ENCODE measurements around the gene DPH2. TPM values are rescaled to one million over a fixed set of nuclear protein-coding genes. Genes with fewer than 3 reads are reported as not detected.

The DPH2 gene
- total RNA-seq, 2 donors from 2014 or later = 37.4 to 93.8 TPM

DNA sequence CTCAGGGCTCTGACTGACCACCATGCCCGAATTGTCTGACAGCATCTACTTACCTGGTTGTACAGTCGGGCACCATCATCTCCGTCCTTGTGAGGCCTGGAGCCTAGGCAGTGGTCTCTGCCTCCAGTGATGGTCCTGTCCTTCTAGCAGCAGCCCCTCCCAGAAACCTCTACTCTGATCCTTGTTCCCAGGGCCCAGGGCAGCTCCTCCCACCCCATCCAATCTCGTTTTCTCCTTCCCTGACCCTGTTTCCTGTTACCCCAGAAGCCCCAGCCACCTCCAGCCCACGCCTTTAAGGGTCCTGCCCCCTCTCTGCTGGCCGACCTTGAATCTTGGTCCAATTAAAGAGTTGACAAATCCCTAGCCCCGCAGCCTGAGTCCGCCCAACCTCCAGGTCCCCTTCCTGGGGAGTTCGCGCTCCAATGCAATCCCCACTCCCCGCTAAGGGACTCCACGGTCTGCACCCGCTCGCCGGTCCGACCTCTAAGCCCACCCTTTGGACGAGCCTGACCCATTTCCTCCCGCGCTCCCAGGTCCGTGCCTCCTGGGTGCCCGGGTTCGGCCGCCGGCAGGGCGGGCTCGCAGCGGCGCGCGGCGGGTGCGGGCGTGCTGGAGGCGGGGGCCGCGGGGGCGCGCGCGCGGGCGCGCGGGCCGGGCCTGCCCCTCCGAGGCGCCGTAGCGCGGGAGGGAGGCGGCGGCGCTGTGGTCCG is 8.9 kb downstream of the DPH2 start, which contains the start of gene B4GALT2:
Gene B4GALT2, plus strand, starts transcription at position 660 of the 710 bp plus-strand sequence. CDS start 1,951 bp downstream, outside the sequence.
- Mint-ChIP-seq H3K27ac (peak within 1 kb of the TSS; percentile 33 to 59), H3K9me3 (no peaks in the 10 kb centered on the region), H3K27me3 (no peaks in the 10 kb centered on the region), H3K4me3 (peak within 1 kb of the TSS; percentile 93), H3K4me1 (ENCODE audit: low read depth in 2 of 2) (peaks cover 46 to 47% of the 10 kb centered on the region in 2 donors), H3K36me3 (peaks cover 24% of the 10 kb centered on the region)
- peak; percentile 39 to 50 for ATAC-seq
- DNase-seq (ENCODE audit: low spot score) = peak; percentile 71

DNA sequence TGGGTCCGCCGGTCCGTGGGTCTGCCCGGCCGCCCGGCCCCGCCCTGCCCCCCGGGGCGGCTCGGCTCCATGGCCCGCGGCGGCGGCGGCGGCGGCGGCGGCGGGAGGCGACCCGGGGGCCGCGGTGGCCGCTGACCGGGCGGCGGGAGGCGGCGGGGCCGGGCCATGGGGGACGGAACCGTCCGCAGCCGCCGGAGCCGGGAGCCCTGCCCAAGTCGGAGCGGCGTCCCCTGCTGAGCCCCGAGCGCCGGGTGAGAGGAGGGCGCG is 9.4 kb downstream of the DPH2 start:
- no peak for ATAC-seq
- no peak overlapping the region for H3K27ac Mint-ChIP-seq
- DNase-seq (ENCODE audit: low spot score) = no peak
- H3K9me3 Mint-ChIP-seq = no peaks in the 10 kb centered on the region
- no peak overlapping the region for H3K4me3 Mint-ChIP-seq
- peaks cover 24% of the 10 kb centered on the region for H3K36me3 Mint-ChIP-seq
- peaks cover 42% of the 10 kb centered on the region in 2 donors for H3K4me1 Mint-ChIP-seq (ENCODE audit: low read depth in 2 of 2)
- H3K27me3 Mint-ChIP-seq = no peaks in the 10 kb centered on the region

- Mint-ChIP-seq H3K36me3 (peaks cover 24% of the 10 kb centered on the region), H3K4me3 (peak overlapping the region; percentile 93), H3K27ac (peak overlapping the region; percentile 33 to 59), H3K9me3 (no peaks in the 10 kb centered on the region), H3K27me3 (no peaks in the 10 kb centered on the region), H3K4me1 (ENCODE audit: low read depth in 2 of 2) (peaks cover 37 to 38% of the 10 kb centered on the region in 2 donors)
- ATAC-seq = peak in 1 of 2 donors; percentile 53
- DNase-seq (ENCODE audit: low spot score) = no peak
Measured at GRCh38 chr1:43979528-43980254, 9.9 kb downstream of the DPH2 start.

DNA sequence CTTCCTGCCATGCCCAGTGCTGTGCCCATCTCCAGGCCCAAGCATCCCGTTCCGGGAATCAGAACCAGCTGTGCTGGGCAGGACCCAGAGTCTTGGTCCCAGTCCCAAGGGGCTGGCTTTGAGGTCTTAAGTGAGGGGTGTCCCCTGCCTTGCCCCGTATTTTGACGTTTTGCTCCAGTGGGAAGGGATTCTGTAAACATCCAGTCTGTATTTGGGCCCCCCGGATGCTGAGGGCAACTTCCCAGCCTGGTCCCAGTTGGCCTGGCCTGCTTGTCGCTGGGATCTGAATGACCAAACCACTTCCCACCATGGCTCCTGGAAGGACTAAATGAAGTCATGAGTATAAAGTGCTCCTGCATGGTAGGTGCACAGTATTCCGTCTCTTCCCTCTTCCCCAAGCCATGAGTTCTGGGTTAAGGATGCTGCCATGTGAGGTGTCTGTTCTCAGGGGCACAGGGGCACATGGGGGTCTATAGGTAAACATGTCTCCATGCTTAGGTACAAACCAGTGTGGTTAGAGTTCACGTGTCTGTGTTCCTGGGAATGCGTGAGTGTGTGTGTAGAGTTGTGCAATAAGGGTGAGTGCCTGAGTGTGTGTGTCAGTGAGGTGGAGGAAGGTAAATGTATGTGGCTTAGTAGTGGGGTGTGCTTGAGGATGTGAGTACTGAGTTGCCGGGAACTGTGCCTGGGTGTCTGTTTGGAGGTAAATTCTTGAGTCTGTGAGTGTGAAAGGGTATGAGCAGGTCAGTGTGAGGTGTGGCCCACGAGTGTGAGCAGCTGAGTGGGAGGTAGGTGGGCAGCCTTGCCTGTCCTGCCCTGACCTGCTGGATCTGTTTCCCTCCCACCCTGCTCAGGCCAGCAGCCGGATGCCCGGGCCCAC is 10.7 kb downstream of the DPH2 start:
- Mint-ChIP-seq H3K27ac (peak overlapping the region; percentile 33 to 59), H3K27me3 (no peaks in the 10 kb centered on the region)

DNA sequence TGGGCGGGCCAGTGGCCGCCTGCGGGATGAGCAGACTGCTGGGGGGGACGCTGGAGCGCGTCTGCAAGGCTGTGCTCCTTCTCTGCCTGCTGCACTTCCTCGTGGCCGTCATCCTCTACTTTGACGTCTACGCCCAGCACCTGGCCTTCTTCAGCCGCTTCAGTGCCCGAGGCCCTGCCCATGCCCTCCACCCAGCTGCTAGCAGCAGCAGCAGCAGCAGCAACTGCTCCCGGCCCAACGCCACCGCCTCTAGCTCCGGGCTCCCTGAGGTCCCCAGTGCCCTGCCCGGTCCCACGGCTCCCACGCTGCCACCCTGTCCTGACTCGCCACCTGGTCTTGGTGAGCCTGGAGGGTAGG is 11.3 kb downstream of the DPH2 start:
- DNase-seq (ENCODE audit: low spot score) (no peak), ATAC-seq (no peak)
- H3K27me3 Mint-ChIP-seq = no peaks in the 10 kb centered on the region
- H3K27ac Mint-ChIP-seq = no peak overlapping the region
- peaks cover 33 to 34% of the 10 kb centered on the region in 2 donors for H3K4me1 Mint-ChIP-seq (ENCODE audit: low read depth in 2 of 2)
- H3K36me3 Mint-ChIP-seq = peaks cover 24% of the 10 kb centered on the region
- H3K4me3 Mint-ChIP-seq = peak overlapping the region; percentile 93
- H3K9me3 Mint-ChIP-seq = no peaks in the 10 kb centered on the region

More for the DNA sequence above, 10.7 kb downstream of the DPH2 start:
- DNase-seq (ENCODE audit: low spot score) = no peak
- H3K36me3 Mint-ChIP-seq = peaks cover 24% of the 10 kb centered on the region
- no peaks in the 10 kb centered on the region for H3K9me3 Mint-ChIP-seq
- H3K4me3 Mint-ChIP-seq = peak overlapping the region; percentile 93
- peaks cover 37 to 38% of the 10 kb centered on the region in 2 donors for H3K4me1 Mint-ChIP-seq (ENCODE audit: low read depth in 2 of 2)
- no peak for ATAC-seq

GRCh38 chr1:43981636-43982035 is 11.8 kb downstream of the DPH2 start:
- Mint-ChIP-seq H3K4me1 (ENCODE audit: low read depth in 2 of 2) (peaks cover 28 to 29% of the 10 kb centered on the region in 2 donors), H3K9me3 (no peaks in the 10 kb centered on the region), H3K36me3 (peaks cover 21% of the 10 kb centered on the region), H3K27me3 (no peaks in the 10 kb centered on the region), H3K27ac (no peak overlapping the region), H3K4me3 (no peak overlapping the region)
- DNase-seq (ENCODE audit: low spot score) = no peak
- no peak for ATAC-seq

GRCh38 chr1:43982241-43982640 is 12.4 kb downstream of the DPH2 start:
- Mint-ChIP-seq H3K9me3 (no peaks in the 10 kb centered on the region), H3K4me1 (ENCODE audit: low read depth in 2 of 2) (peaks cover 22 to 23% of the 10 kb centered on the region in 2 donors), H3K36me3 (peaks cover 15% of the 10 kb centered on the region), H3K27ac (no peak overlapping the region), H3K4me3 (no peak overlapping the region), H3K27me3 (no peaks in the 10 kb centered on the region)
- ATAC-seq (no peak), DNase-seq (ENCODE audit: low spot score) (no peak)

GRCh38 chr1:43982808-43983207 is 13.0 kb downstream of the DPH2 start:
- ATAC-seq = no peak
- Mint-ChIP-seq H3K9me3 (no peaks in the 10 kb centered on the region), H3K4me3 (no peak overlapping the region), H3K27me3 (no peaks in the 10 kb centered on the region), H3K4me1 (ENCODE audit: low read depth in 2 of 2) (peaks cover 17% of the 10 kb centered on the region in 2 donors), H3K36me3 (peaks cover 10% of the 10 kb centered on the region), H3K27ac (no peak overlapping the region)
- DNase-seq (ENCODE audit: low spot score) = no peak

- H3K4me1 Mint-ChIP-seq (ENCODE audit: low read depth in 2 of 2) = peaks cover 12% of the 10 kb centered on the region in 2 donors
- no peak overlapping the region for H3K27ac Mint-ChIP-seq
- H3K9me3 Mint-ChIP-seq = no peaks in the 10 kb centered on the region
- peaks cover 6% of the 10 kb centered on the region for H3K36me3 Mint-ChIP-seq
- no peaks in the 10 kb centered on the region for H3K27me3 Mint-ChIP-seq
- ATAC-seq (no peak), DNase-seq (ENCODE audit: low spot score) (no peak)
- no peak overlapping the region for H3K4me3 Mint-ChIP-seq
Measured at GRCh38 chr1:43983253-43983899, 13.6 kb downstream of the DPH2 start.

DNA sequence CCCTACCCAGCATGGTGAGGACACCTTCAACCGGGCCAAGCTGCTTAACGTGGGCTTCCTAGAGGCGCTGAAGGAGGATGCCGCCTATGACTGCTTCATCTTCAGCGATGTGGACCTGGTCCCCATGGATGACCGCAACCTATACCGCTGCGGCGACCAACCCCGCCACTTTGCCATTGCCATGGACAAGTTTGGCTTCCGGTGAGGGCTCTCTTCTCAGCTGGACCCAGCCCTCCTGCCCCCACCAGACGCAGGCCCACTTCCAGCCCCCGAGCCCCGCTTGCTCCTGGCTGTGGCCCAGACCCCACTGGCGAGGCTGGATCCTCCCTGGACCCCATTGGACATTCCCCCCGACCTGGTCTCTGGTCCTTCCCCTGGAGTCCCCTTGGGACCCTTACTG is 15.0 kb downstream of the DPH2 start:
- no peak overlapping the region for H3K27ac Mint-ChIP-seq
- ATAC-seq (no peak), DNase-seq (ENCODE audit: low spot score) (no peak)
- peaks cover 6% of the 10 kb centered on the region for H3K36me3 Mint-ChIP-seq
- peaks cover 7 to 8% of the 10 kb centered on the region in 2 donors for H3K4me1 Mint-ChIP-seq (ENCODE audit: low read depth in 2 of 2)
- H3K27me3 Mint-ChIP-seq = no peaks in the 10 kb centered on the region
- no peak overlapping the region for H3K4me3 Mint-ChIP-seq
- no peaks in the 10 kb centered on the region for H3K9me3 Mint-ChIP-seq

DNA sequence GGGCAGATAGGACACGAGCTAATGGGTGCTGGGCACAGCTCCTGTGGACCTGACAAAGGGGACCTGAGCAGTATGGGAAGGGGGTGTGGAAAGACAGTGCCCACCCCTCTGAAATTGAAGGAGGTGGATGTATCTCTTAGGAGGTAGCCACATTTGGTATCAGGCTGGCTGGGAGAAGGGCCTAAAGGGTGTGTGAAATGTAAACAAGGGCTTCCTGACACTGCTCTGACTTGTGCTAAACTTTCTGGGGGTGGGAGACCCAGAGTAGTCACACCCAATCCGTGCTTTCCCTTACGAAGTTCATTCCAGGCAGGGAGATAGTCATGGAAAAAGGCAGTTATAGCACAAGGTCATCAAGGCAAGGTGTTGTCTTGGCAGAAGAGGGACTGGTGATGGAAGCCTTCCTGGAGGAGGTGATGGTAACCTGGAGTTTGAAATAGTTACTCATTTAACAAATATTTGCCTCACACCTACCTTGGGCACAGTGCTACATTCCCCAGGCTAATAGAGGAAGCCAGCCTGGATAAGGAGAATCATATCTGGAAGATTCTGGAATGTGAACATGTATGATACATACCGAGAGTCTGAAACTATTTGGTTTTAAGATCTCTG is 16.3 kb downstream of the DPH2 start:
- H3K36me3 Mint-ChIP-seq = no peaks in the 10 kb centered on the region
- peaks cover 0 to 2% of the 10 kb centered on the region in 2 donors for H3K4me1 Mint-ChIP-seq (ENCODE audit: low read depth in 2 of 2)
- ATAC-seq (no peak), DNase-seq (ENCODE audit: low spot score) (no peak)
- no peak overlapping the region for H3K27ac Mint-ChIP-seq
- no peaks in the 10 kb centered on the region for H3K27me3 Mint-ChIP-seq
- no peaks in the 10 kb centered on the region for H3K9me3 Mint-ChIP-seq
- H3K4me3 Mint-ChIP-seq = no peak overlapping the region

- H3K27ac Mint-ChIP-seq = no peak overlapping the region
- no peak for ATAC-seq
- H3K36me3 Mint-ChIP-seq = no peaks in the 10 kb centered on the region
- no peaks in the 10 kb centered on the region for H3K27me3 Mint-ChIP-seq
- no peaks in the 10 kb centered on the region for H3K9me3 Mint-ChIP-seq
- DNase-seq (ENCODE audit: low spot score) = no peak
- H3K4me1 Mint-ChIP-seq (ENCODE audit: low read depth in 2 of 2) = peaks cover 0 to 2% of the 10 kb centered on the region in 2 donors
- no peak overlapping the region for H3K4me3 Mint-ChIP-seq
Measured at GRCh38 chr1:43986712-43987111, 16.9 kb downstream of the DPH2 start.

Data from natural killer cell treated with Interleukin-12 subunit alpha and Interleukin-12 subunit beta and Interleukin-15 and Interleukin-18, amount 100 ng/mL, for 72 hours (primary cell).